Activated T-cell treated with anti-CD3 and anti-CD28 coated beads, Interleukin-2, amount 50 U/mL, for 4 hours (primary cell): ENCODE measurements around the gene AXIN2. TPM values are rescaled to one million over a fixed set of nuclear protein-coding genes. Genes with fewer than 3 reads are reported as not detected.

Source experiments
- ATAC-seq, 2 donors: fragments of 200-7000 bp; cut with Tn5 transposase; one replicate each; pipeline ENCODE4 v1.10.0; 2021
- DNase-seq: peaks from one replicate; pipeline ENCODE4 v3.0.0-alpha.2; 2020
- H3K27me3 Mint-ChIP-seq: one replicate; pipeline ENCODE4 v1.8.0; 2021; ENCODE audit warnings: low read depth, mixed read lengths
- H3K36me3 Mint-ChIP-seq: one replicate; pipeline ENCODE4 v1.8.0; 2022; ENCODE audit warnings: mixed read lengths; ENCODE audit not compliant: insufficient read depth
- H3K4me1 Mint-ChIP-seq: one replicate; pipeline ENCODE4 v1.8.0; 2021; ENCODE audit warnings: low read depth, mixed read lengths
- H3K4me3 Mint-ChIP-seq: one replicate; pipeline ENCODE4 v1.8.0; 2021; ENCODE audit warnings: mild to moderate bottlenecking, moderate library complexity, mixed read lengths
- H3K9me3 Mint-ChIP-seq: one replicate; pipeline ENCODE4 v1.8.0; 2021; ENCODE audit warnings: mixed read lengths
- total RNA-seq, 3 donors: library from RNA; stranded (reverse); gene quantifications; one replicate each; pipeline ENCODE4 v1.2.1, GENCODE V29; 2021

Gene AXIN2
- total RNA-seq, 3 donors from 2014 or later = 8.4 to 13.4 (median 11.9) TPM

- peaks cover 26% of the 10 kb centered on the region for H3K4me1 Mint-ChIP-seq
- DNase-seq = no peak
- no peaks in the 10 kb centered on the region for H3K27me3 Mint-ChIP-seq
- H3K4me3 Mint-ChIP-seq = peak overlapping the region; percentile 83
- no peaks in the 10 kb centered on the region for H3K36me3 Mint-ChIP-seq
- no peaks in the 10 kb centered on the region for H3K9me3 Mint-ChIP-seq
- no peak for ATAC-seq
Observed at GRCh38 chr17:65562206-65562531, 721 bp upstream of the AXIN2 start.

- ATAC-seq (peak; percentile 59 to 61), DNase-seq (peak; percentile 62)
- no peaks in the 10 kb centered on the region for H3K36me3 Mint-ChIP-seq
- H3K9me3 Mint-ChIP-seq = no peaks in the 10 kb centered on the region
- H3K27me3 Mint-ChIP-seq = no peaks in the 10 kb centered on the region
- peaks cover 26% of the 10 kb centered on the region for H3K4me1 Mint-ChIP-seq
- H3K4me3 Mint-ChIP-seq = peak overlapping the region; percentile 78
Observed at GRCh38 chr17:65560628-65561451, 608 bp downstream of the AXIN2 start.

- Mint-ChIP-seq H3K27me3 (no peaks in the 10 kb centered on the region), H3K4me1 (peaks cover 26% of the 10 kb centered on the region), H3K4me3 (no peak overlapping the region), H3K9me3 (no peaks in the 10 kb centered on the region), H3K36me3 (no peaks in the 10 kb centered on the region)
- peak; percentile 6 for ATAC-seq
- DNase-seq = no peak
Observed at GRCh38 chr17:65559804-65560627, 1.4 kb downstream of the AXIN2 start.

GRCh38 chr17:65559461-65559803, 2.0 kb downstream of the AXIN2 start:
- DNase-seq (no peak), ATAC-seq (no peak)
- H3K4me3 Mint-ChIP-seq = no peak overlapping the region
- no peaks in the 10 kb centered on the region for H3K27me3 Mint-ChIP-seq
- no peaks in the 10 kb centered on the region for H3K36me3 Mint-ChIP-seq
- no peaks in the 10 kb centered on the region for H3K9me3 Mint-ChIP-seq
- H3K4me1 Mint-ChIP-seq = peaks cover 24% of the 10 kb centered on the region

GRCh38 chr17:65558683-65559460, 2.6 kb downstream of the AXIN2 start:
- Mint-ChIP-seq H3K27me3 (no peaks in the 10 kb centered on the region), H3K9me3 (no peaks in the 10 kb centered on the region), H3K4me3 (no peak overlapping the region), H3K36me3 (no peaks in the 10 kb centered on the region), H3K4me1 (peaks cover 22% of the 10 kb centered on the region)
- DNase-seq = no peak
- no peak for ATAC-seq

- ATAC-seq (no peak), DNase-seq (no peak)
Observed at GRCh38 chr17:65558311-65558682, 3.2 kb downstream of the AXIN2 start.

GRCh38 chr17:65557349-65558310, 3.8 kb downstream of the AXIN2 start:
- Mint-ChIP-seq H3K4me1 (peaks cover 22% of the 10 kb centered on the region), H3K27me3 (no peaks in the 10 kb centered on the region), H3K9me3 (no peaks in the 10 kb centered on the region), H3K4me3 (no peak overlapping the region), H3K36me3 (no peaks in the 10 kb centered on the region)
- no peak for ATAC-seq
- no peak for DNase-seq

More at GRCh38 chr17:65558311-65558682, 3.2 kb downstream of the AXIN2 start:
- H3K9me3 Mint-ChIP-seq = no peaks in the 10 kb centered on the region
- no peaks in the 10 kb centered on the region for H3K36me3 Mint-ChIP-seq
- no peak overlapping the region for H3K4me3 Mint-ChIP-seq
- peaks cover 21% of the 10 kb centered on the region for H3K4me1 Mint-ChIP-seq
- no peaks in the 10 kb centered on the region for H3K27me3 Mint-ChIP-seq

- Mint-ChIP-seq H3K4me3 (no peak overlapping the region), H3K27me3 (no peaks in the 10 kb centered on the region), H3K36me3 (peaks cover 1% of the 10 kb centered on the region), H3K4me1 (peaks cover 23% of the 10 kb centered on the region), H3K9me3 (no peaks in the 10 kb centered on the region)
- no peak for ATAC-seq
- DNase-seq = no peak
Observed at GRCh38 chr17:65556910-65557348, 4.5 kb downstream of the AXIN2 start.

GRCh38 chr17:65556014-65556909, 5.2 kb downstream of the AXIN2 start:
- Mint-ChIP-seq H3K9me3 (no peaks in the 10 kb centered on the region), H3K4me3 (no peak overlapping the region)
- peak; percentile 31 to 42 for ATAC-seq

GRCh38 chr17:65554553-65555223, 6.8 kb downstream of the AXIN2 start:
- DNase-seq (no peak), ATAC-seq (no peak)
- peak overlapping the region; percentile 75 for H3K4me3 Mint-ChIP-seq
- peaks cover 38% of the 10 kb centered on the region for H3K4me1 Mint-ChIP-seq
- H3K9me3 Mint-ChIP-seq = no peaks in the 10 kb centered on the region
- H3K27me3 Mint-ChIP-seq = no peaks in the 10 kb centered on the region
- H3K36me3 Mint-ChIP-seq = peaks cover 11% of the 10 kb centered on the region

More at GRCh38 chr17:65556014-65556909, 5.2 kb downstream of the AXIN2 start:
- peaks cover 26% of the 10 kb centered on the region for H3K4me1 Mint-ChIP-seq
- peak; percentile 93 for DNase-seq
- no peaks in the 10 kb centered on the region for H3K27me3 Mint-ChIP-seq
- H3K36me3 Mint-ChIP-seq = peaks cover 2% of the 10 kb centered on the region

- Mint-ChIP-seq H3K9me3 (no peaks in the 10 kb centered on the region), H3K4me1 (peaks cover 40% of the 10 kb centered on the region), H3K4me3 (peak overlapping the region; percentile 75)
Observed at GRCh38 chr17:65553646-65554552, 7.5 kb downstream of the AXIN2 start.

More at GRCh38 chr17:65553646-65554552, 7.5 kb downstream of the AXIN2 start:
- Mint-ChIP-seq H3K36me3 (peaks cover 18% of the 10 kb centered on the region), H3K27me3 (no peaks in the 10 kb centered on the region)
- DNase-seq (no peak), ATAC-seq (peak; percentile 55 to 56)
